GM19438 (cell line): Measurements from ENCODE around the gene SOX11.
"Not testable (repeated sequence)": the region's sequence is repeated elsewhere in the genome, so short reads cannot be mapped to it uniquely, and the experiment has no call there.

Experiments used
- ATAC-seq: cut with Tn5 transposase; IDR thresholded peaks from one replicate; pipeline ENCODE4 v1.9.1; 2021; ENCODE audit warnings: low read depth; ENCODE audit not compliant: unreplicated experiment

Gene SOX11

GRCh38 chr2:5691985-5692529 is at the start of gene SOX11:
SOX11 (plus strand) TSS chr2:5692384; CDS start chr2:5692722, 338 bp downstream.
- ATAC-seq = no peak

- ATAC-seq = not testable (repeated sequence)
Observed at GRCh38 chr2:5652734-5653133, 39.5 kb upstream of the SOX11 start.

GRCh38 chr2:5653756-5654155 is 38.4 kb upstream of the SOX11 start:
- ATAC-seq = not testable (repeated sequence)

- ATAC-seq = no peak
Observed at GRCh38 chr2:5657231-5657630, 35.0 kb upstream of the SOX11 start.

- ATAC-seq = no peak
Observed at GRCh38 chr2:5660591-5660990, 31.6 kb upstream of the SOX11 start.

GRCh38 chr2:5661362-5661761 is 30.8 kb upstream of the SOX11 start:
- ATAC-seq = no peak

- no peak for ATAC-seq
Observed at GRCh38 chr2:5664278-5664681, 27.9 kb upstream of the SOX11 start.

GRCh38 chr2:5665066-5665465 is 27.1 kb upstream of the SOX11 start:
- ATAC-seq = no peak

GRCh38 chr2:5666798-5667197 is 25.4 kb upstream of the SOX11 start:
- ATAC-seq = no peak

- ATAC-seq = not testable (repeated sequence)
Observed at GRCh38 chr2:5667655-5668054, 24.5 kb upstream of the SOX11 start.

GRCh38 chr2:5668682-5669250 is 23.4 kb upstream of the SOX11 start:
- no peak for ATAC-seq

GRCh38 chr2:5672749-5673144 is 19.4 kb upstream of the SOX11 start:
- ATAC-seq = no peak

GRCh38 chr2:5673145-5674025 is 18.8 kb upstream of the SOX11 start:
- ATAC-seq = no peak

- ATAC-seq = no peak
Observed at GRCh38 chr2:5674026-5674340, 18.2 kb upstream of the SOX11 start.

GRCh38 chr2:5677133-5677532 is 15.1 kb upstream of the SOX11 start:
- ATAC-seq = no peak

- no peak for ATAC-seq
Observed at GRCh38 chr2:5683471-5683870, 8.7 kb upstream of the SOX11 start.

GRCh38 chr2:5685225-5685624 is 7.0 kb upstream of the SOX11 start:
- ATAC-seq = no peak

- no peak for ATAC-seq
Observed at GRCh38 chr2:5686068-5686467, 6.1 kb upstream of the SOX11 start.

- no peak for ATAC-seq
Observed at GRCh38 chr2:5686536-5686935, 5.6 kb upstream of the SOX11 start.

GRCh38 chr2:5689750-5690149 is 2.4 kb upstream of the SOX11 start:
- no peak for ATAC-seq

- no peak for ATAC-seq
Observed at GRCh38 chr2:5690286-5690685, 1.9 kb upstream of the SOX11 start.

GRCh38 chr2:5690718-5691220 is 1.4 kb upstream of the SOX11 start:
- no peak for ATAC-seq
